ENCODE data around the gene PHACTR2. TPM values are rescaled to one million over a fixed set of nuclear protein-coding genes. Genes with fewer than 3 reads are reported as not detected.

The PHACTR2 gene
- total RNA-seq, 4 donors from 2014 or later = 76.2 to 110 (median 98.2) TPM

DNA sequence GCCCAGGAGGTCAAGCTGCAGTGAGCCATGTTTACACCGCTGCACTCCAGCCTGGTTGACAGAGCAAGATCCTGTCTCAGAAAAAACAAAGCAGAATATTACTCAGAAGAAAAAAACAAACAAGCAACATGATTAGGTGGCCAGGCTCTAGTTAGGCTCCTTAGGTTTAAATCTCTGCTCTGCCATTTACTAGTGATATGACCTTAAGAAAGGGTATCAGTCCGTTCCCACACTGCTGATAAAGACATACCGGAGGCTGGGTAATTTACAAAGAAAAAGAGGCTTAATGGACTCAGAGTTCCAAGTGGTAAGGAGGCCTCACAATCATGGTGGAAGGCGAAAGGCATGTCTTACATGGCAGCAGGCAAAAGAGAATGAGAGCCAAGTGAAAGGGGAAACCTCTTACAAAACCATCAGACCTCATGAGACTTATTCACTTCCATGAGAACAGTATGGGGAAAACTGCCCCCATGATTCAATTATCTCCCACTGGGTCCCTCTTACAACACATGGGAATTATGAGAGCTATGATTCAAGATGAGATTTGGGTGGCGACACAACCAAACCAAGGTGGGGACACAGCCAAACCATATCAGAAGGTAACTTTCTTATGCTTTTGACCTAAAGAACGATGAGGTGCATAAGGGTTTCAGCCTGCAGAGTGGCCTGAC, 163.0 kb downstream of the PHACTR2 start:
- WGBS, 2 donors = 96% methylated on average over 6 of the region's 6 CpGs
- no peak overlapping the region for H3K27ac ChIP-seq
- DNase-seq (ENCODE audit: low spot score in 2 of 2) = no peak
- no peak overlapping the region for H3K4me3 ChIP-seq
- no peaks in the 10 kb centered on the region for H3K27me3 ChIP-seq
- no peak for TF ChIP-seq POLR2A (IDR thresholded peaks at IDR 0.05)
- TF ChIP-seq CTCF (IDR thresholded peaks at IDR 0.05) = no peak
- TF ChIP-seq EP300 (IDR thresholded peaks at IDR 0.05) = no peak
- peaks cover 0 to 32% (median 17%) of the 10 kb centered on the region in 4 donors for H3K4me1 ChIP-seq
- H3K36me3 ChIP-seq = peaks cover 0 to 13% (median 0%) of the 10 kb centered on the region in 3 donors
- H3K9me3 ChIP-seq = no peaks in the 10 kb centered on the region

GRCh38 chr6:143842461-143842901, 164.7 kb downstream of the PHACTR2 start:
- TF ChIP-seq POLR2A (IDR thresholded peaks at IDR 0.05) = no peak
- H3K4me1 ChIP-seq = peaks cover 0 to 32% (median 17%) of the 10 kb centered on the region in 4 donors
- no peak for DNase-seq (ENCODE audit: low spot score in 2 of 2)
- peak overlapping the region; percentile 71 to 93 (median 82) for H3K4me3 ChIP-seq
- no peaks in the 10 kb centered on the region for H3K27me3 ChIP-seq
- WGBS, 2 donors = 11 to 17% methylated on average over 7 of the region's 7 CpGs
- H3K9me3 ChIP-seq = no peaks in the 10 kb centered on the region
- H3K36me3 ChIP-seq = peaks cover 0 to 31% (median 9%) of the 10 kb centered on the region in 3 donors
- H3K27ac ChIP-seq = peak overlapping the region; percentile 93 to 99 (median 97)

GRCh38 chr6:143842902-143843676, 165.3 kb downstream of the PHACTR2 start, which contains the start of gene LTV1:
Gene LTV1 (plus strand): TSS chr6:143843338. CDS start chr6:143843478, 140 bp downstream.
- 0% methylated on average over 49 to 61 of the region's 64 CpGs for WGBS, 2 donors
- Histone ChIP-seq H3K4me3 (peak within 1 kb of the TSS; percentile 71 to 93 (median 82)), H3K36me3 (peaks cover 0 to 37% (median 15%) of the 10 kb centered on the region in 3 donors)

DNA sequence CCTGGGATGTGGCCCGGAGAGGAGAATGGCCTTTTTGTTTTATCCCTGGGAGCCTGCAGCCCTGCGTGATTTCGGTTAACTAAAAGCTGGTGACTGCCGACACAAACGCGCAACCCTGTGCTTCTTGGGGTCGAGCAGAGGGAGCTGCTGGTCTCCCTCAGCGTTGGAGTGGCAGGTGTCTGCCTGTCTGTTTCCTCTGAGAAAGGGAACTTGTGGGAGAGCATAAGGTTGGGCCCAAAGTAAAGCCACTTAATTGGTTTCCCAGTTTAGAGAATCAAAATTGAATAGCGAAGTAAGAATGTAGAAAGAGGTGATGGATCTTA, 165.9 kb downstream of the PHACTR2 start:
- no peak for DNase-seq (ENCODE audit: low spot score in 2 of 2)
- Histone ChIP-seq H3K27ac (peak overlapping the region; percentile 93 to 99 (median 97)), H3K9me3 (no peaks in the 10 kb centered on the region), H3K27me3 (no peaks in the 10 kb centered on the region), H3K4me3 (peak overlapping the region; percentile 71 to 93 (median 82)), H3K36me3 (peaks cover 0 to 42% (median 16%) of the 10 kb centered on the region in 3 donors), H3K4me1 (peaks cover 0 to 31% (median 17%) of the 10 kb centered on the region in 4 donors)
- no peak for TF ChIP-seq POLR2A (IDR thresholded peaks at IDR 0.05)
- no peak for TF ChIP-seq EP300 (IDR thresholded peaks at IDR 0.05)
- no peak for TF ChIP-seq CTCF (IDR thresholded peaks at IDR 0.05)
- WGBS, 2 donors = 0% methylated on average over 9 of the region's 9 CpGs

More at GRCh38 chr6:143842902-143843676, 165.3 kb downstream of the PHACTR2 start, which contains the start of gene LTV1:
- TF ChIP-seq CTCF (IDR thresholded peaks at IDR 0.05) (peak in 3 of 5 experiments; percentile 13 to 42 (median 25)), EP300 (IDR thresholded peaks at IDR 0.05) (peak; percentile 50 to 84), POLR2A (IDR thresholded peaks at IDR 0.05) (peak in 1 of 2 donors; percentile 71)
- peak within 1 kb of the TSS; percentile 93 to 99 (median 97) for H3K27ac ChIP-seq
- peak; percentile 90 to 93 for DNase-seq (ENCODE audit: low spot score in 2 of 2)
- no peaks in the 10 kb centered on the region for H3K27me3 ChIP-seq
- no peaks in the 10 kb centered on the region for H3K9me3 ChIP-seq
- H3K4me1 ChIP-seq = peaks cover 0 to 32% (median 17%) of the 10 kb centered on the region in 4 donors

GRCh38 chr6:143844006-143844405, 166.2 kb downstream of the PHACTR2 start:
- no peak for DNase-seq (ENCODE audit: low spot score in 2 of 2)
- H3K27me3 ChIP-seq = no peaks in the 10 kb centered on the region
- TF ChIP-seq POLR2A (IDR thresholded peaks at IDR 0.05) (no peak), CTCF (IDR thresholded peaks at IDR 0.05) (no peak), EP300 (IDR thresholded peaks at IDR 0.05) (no peak)
- peaks cover 0 to 46% (median 16%) of the 10 kb centered on the region in 3 donors for H3K36me3 ChIP-seq
- peak overlapping the region; percentile 71 to 93 (median 82) for H3K4me3 ChIP-seq
- peak overlapping the region in 3 of 4 donors; percentile 95 to 99 (median 99) for H3K27ac ChIP-seq
- H3K4me1 ChIP-seq = peaks cover 0 to 28% (median 17%) of the 10 kb centered on the region in 4 donors
- 14 to 20% methylated on average over 4 of the region's 4 CpGs for WGBS, 2 donors
- H3K9me3 ChIP-seq = no peaks in the 10 kb centered on the region

All from tibial nerve (tissue), 4 donors.